Gastrocnemius medialis (tissue), 4 donors: ENCODE measurements around the gene OSBP2.

Source experiments
- CTCF ChIP-seq, 5 experiments: fragments of 450-650 bp in 3 of 5; fragments of 200-600 bp in 2 of 5; sonication (generic) in 2 of 5; IDR thresholded peaks in 4 of 5; conservative IDR thresholded peaks in 1 of 5; 1 replicate in 4 of 5; 2 replicates in 1 of 5; pipeline ENCODE4 v1.5.1; 2016 to 2019; ENCODE audit warnings: antibody characterized with exemption in 5 of 5, mild to moderate bottlenecking in 3 of 5, moderate library complexity in 3 of 5
- POLR2A ChIP-seq, 2 donors: fragments of 450-650 bp; IDR thresholded peaks; one replicate each; pipeline ENCODE4 v1.6.1; 2017; ENCODE audit warnings: antibody characterized with exemption in 2 of 2, mild to moderate bottlenecking in 2 of 2, moderate library complexity in 2 of 2

- TF ChIP-seq POLR2A (IDR thresholded peaks at IDR 0.05) (no peak), CTCF (IDR thresholded peaks at IDR 0.05 in 4 of 5, conservative IDR thresholded peaks at IDR 0.05 in 1 of 5) (no peak)
These were observed 224.1 kb downstream of the OSBP2 start for GRCh38 chr22:30918761-30919160.
